ENCODE data around the gene HK1.

The HK1 gene

GRCh38 chr10:69337296-69338132 is 59.2 kb downstream of the HK1 start (continued):
- no peak for TF ChIP-seq GLI4 (tag by site-specific recombination; IDR thresholded peaks at IDR 0.05)
- TF ChIP-seq ZNF768 (tag by site-specific recombination; IDR thresholded peaks at IDR 0.05), result no peak
- no peak for TF ChIP-seq ZNF221 (tag by site-specific recombination; IDR thresholded peaks at IDR 0.05; ENCODE audit: borderline replicate concordance)
- TF ChIP-seq ZNF645 (tag by site-specific recombination; IDR thresholded peaks at IDR 0.05), result no peak
- TF ChIP-seq MZF1 (tag by site-specific recombination; IDR thresholded peaks at IDR 0.05; ENCODE audit: borderline replicate concordance), result no peak
- no peak for TF ChIP-seq ZNF280C (tag by site-specific recombination; IDR thresholded peaks at IDR 0.05)
- no peak for TF ChIP-seq ZFP69B (tag by site-specific recombination; IDR thresholded peaks at IDR 0.05)
- TF ChIP-seq ZNF776 (tag by site-specific recombination; IDR thresholded peaks at IDR 0.05; ENCODE audit: borderline replicate concordance), result no peak
- no peak for TF ChIP-seq ZNF654 (tag by site-specific recombination; IDR thresholded peaks at IDR 0.05; ENCODE audit: low read depth)
- no peak for TF ChIP-seq ZNF639 (tag by site-specific recombination; IDR thresholded peaks at IDR 0.05)
- no peak for TF ChIP-seq ZNF561 (tag by site-specific recombination; IDR thresholded peaks at IDR 0.05; ENCODE audit: borderline replicate concordance)
- TF ChIP-seq, protein P1, sequence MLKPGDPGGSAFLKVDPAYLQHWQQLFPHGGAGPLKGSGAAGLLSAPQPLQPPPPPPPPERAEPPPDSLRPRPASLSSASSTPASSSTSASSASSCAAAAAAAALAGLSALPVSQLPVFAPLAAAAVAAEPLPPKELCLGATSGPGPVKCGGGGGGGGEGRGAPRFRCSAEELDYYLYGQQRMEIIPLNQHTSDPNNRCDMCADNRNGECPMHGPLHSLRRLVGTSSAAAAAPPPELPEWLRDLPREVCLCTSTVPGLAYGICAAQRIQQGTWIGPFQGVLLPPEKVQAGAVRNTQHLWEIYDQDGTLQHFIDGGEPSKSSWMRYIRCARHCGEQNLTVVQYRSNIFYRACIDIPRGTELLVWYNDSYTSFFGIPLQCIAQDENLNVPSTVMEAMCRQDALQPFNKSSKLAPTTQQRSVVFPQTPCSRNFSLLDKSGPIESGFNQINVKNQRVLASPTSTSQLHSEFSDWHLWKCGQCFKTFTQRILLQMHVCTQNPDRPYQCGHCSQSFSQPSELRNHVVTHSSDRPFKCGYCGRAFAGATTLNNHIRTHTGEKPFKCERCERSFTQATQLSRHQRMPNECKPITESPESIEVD (tag by site-specific recombination; IDR thresholded peaks at IDR 0.05), result no peak
- TF ChIP-seq KLF10 (tag by site-specific recombination; IDR thresholded peaks at IDR 0.05), result no peak
- TF ChIP-seq, protein P2, sequence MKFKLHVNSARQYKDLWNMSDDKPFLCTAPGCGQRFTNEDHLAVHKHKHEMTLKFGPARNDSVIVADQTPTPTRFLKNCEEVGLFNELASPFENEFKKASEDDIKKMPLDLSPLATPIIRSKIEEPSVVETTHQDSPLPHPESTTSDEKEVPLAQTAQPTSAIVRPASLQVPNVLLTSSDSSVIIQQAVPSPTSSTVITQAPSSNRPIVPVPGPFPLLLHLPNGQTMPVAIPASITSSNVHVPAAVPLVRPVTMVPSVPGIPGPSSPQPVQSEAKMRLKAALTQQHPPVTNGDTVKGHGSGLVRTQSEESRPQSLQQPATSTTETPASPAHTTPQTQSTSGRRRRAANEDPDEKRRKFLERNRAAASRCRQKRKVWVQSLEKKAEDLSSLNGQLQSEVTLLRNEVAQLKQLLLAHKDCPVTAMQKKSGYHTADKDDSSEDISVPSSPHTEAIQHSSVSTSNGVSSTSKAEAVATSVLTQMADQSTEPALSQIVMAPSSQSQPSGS (tag by site-specific recombination; IDR thresholded peaks at IDR 0.05; ENCODE audit: low read depth), result no peak
- TF ChIP-seq ZNF211 (tag by site-specific recombination; IDR thresholded peaks at IDR 0.05; ENCODE audit: low read depth), result no peak
- TF ChIP-seq ZNF426 (tag by site-specific recombination; IDR thresholded peaks at IDR 0.05), result no peak
- TF ChIP-seq ZNF169 (tag by site-specific recombination; IDR thresholded peaks at IDR 0.05), result no peak
- no peak for TF ChIP-seq ZNF677 (tag by site-specific recombination; IDR thresholded peaks at IDR 0.05)
- TF ChIP-seq OSR2 (tag by site-specific recombination; IDR thresholded peaks at IDR 0.05), result no peak
- no peak for TF ChIP-seq ZNF837 (tag by site-specific recombination; IDR thresholded peaks at IDR 0.05)
- TF ChIP-seq ZNF585B (tag by site-specific recombination; IDR thresholded peaks at IDR 0.05), result no peak

Measured in HEK293 (cell line).